Measurements from ENCODE around the gene LKAAEAR1.

DNA sequence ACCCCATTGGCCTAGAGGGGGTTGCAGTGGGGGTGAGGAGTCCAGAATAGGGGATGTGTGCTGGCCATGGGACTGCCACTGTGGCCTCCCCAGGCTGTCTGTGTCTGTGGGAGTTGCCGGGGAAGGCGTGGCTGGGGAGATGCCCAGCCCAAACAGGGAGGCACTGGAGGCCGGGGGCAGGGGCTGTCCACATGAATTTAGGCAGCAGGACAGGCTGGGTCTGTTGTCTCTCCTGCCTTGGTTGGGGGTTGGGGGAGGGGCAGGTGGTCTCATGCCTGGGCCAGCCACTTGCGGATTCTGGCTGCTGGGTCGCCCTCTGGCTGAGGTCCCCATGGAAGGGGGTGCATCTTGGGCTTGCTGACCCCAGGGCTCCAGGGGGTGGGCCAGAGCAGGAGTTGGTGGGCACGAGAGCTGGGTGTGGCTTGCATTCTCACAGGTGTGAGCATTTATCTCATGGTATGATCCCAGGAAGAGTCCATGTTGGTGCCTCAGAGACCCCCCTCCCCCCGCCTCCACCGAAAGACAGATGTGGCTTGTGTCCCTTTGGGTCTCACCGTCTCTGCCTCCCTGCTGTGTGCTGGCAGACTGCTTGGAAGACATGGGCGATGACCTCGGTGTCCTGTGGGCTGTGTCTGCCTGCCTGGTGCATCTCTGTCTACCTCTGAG, 38.7 kb downstream of the LKAAEAR1 start:
- TF ChIP-seq POLR2AphosphoS5 (IDR thresholded peaks at IDR 0.05; ENCODE audit: low read depth, low read length) (no peak), TAF1 (IDR thresholded peaks at IDR 0.05; ENCODE audit: borderline replicate concordance, insufficient read depth, low read length) (no peak), SIN3A (IDR thresholded peaks at IDR 0.05; ENCODE audit: borderline replicate concordance, insufficient read depth, low read length) (no peak), FOXP2 (optimal IDR thresholded peaks at IDR 0.05; ENCODE audit: borderline replicate concordance, extremely low read depth, extremely low read length, insufficient read depth) (no peak)
- TF ChIP-seq, protein P1, sequence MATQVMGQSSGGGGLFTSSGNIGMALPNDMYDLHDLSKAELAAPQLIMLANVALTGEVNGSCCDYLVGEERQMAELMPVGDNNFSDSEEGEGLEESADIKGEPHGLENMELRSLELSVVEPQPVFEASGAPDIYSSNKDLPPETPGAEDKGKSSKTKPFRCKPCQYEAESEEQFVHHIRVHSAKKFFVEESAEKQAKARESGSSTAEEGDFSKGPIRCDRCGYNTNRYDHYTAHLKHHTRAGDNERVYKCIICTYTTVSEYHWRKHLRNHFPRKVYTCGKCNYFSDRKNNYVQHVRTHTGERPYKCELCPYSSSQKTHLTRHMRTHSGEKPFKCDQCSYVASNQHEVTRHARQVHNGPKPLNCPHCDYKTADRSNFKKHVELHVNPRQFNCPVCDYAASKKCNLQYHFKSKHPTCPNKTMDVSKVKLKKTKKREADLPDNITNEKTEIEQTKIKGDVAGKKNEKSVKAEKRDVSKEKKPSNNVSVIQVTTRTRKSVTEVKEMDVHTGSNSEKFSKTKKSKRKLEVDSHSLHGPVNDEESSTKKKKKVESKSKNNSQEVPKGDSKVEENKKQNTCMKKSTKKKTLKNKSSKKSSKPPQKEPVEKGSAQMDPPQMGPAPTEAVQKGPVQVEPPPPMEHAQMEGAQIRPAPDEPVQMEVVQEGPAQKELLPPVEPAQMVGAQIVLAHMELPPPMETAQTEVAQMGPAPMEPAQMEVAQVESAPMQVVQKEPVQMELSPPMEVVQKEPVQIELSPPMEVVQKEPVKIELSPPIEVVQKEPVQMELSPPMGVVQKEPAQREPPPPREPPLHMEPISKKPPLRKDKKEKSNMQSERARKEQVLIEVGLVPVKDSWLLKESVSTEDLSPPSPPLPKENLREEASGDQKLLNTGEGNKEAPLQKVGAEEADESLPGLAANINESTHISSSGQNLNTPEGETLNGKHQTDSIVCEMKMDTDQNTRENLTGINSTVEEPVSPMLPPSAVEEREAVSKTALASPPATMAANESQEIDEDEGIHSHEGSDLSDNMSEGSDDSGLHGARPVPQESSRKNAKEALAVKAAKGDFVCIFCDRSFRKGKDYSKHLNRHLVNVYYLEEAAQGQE (IDR thresholded peaks at IDR 0.05; ENCODE audit: insufficient read depth in 1 of 2, low read depth in 2 of 2, low read length in 2 of 2): no peak

Data from PFSK-1 (cell line).